OCI-LY1 (cell line): Measurements from ENCODE around the gene ATXN7L1.

Experiments used
- H2AFZ ChIP-seq: fragments of 200-600 bp; sonication (generic), shearing (Covaris generic); 2 replicates; pipeline ENCODE4 v1.6.0; 2014; ENCODE audit warnings: antibody characterized with exemption, mild to moderate bottlenecking, low read length
- H3F3A ChIP-seq: fragments of 200-600 bp; sonication (generic), shearing (Covaris generic); 2 replicates; pipeline ENCODE4 v1.6.0; 2014; ENCODE audit warnings: mild to moderate bottlenecking, antibody characterized with exemption, low read length, moderate library complexity; ENCODE audit not compliant: insufficient read depth
- H3K27ac ChIP-seq: fragments of 200-600 bp; sonication (generic); 2 replicates; pipeline ENCODE4 v1.5.1; 2014; ENCODE audit warnings: low read length, mixed run types, mild to moderate bottlenecking, low read depth; ENCODE audit not compliant: poor library complexity, severe bottlenecking
- H3K27me3 ChIP-seq: fragments of 200-600 bp; sonication (generic); 2 replicates; pipeline ENCODE4 v1.6.0; 2014; ENCODE audit warnings: antibody characterized with exemption, mild to moderate bottlenecking, low read length, moderate library complexity; ENCODE audit not compliant: insufficient read depth
- H3K36me3 ChIP-seq: fragments of 200-600 bp; sonication (generic); 2 replicates; pipeline ENCODE4 v1.6.1; 2014; ENCODE audit warnings: mild to moderate bottlenecking, antibody characterized with exemption, low read length, moderate library complexity, mixed read lengths; ENCODE audit not compliant: insufficient read depth
- H3K4me1 ChIP-seq: fragments of 200-600 bp; sonication (generic); 2 replicates; pipeline ENCODE4 v1.5.1; 2014; ENCODE audit warnings: mild to moderate bottlenecking, low read length, moderate library complexity; ENCODE audit not compliant: insufficient read depth, severe bottlenecking
- H3K4me2 ChIP-seq: fragments of 200-600 bp; sonication (generic), shearing (Covaris generic); 2 replicates; pipeline ENCODE4 v1.6.1; 2014; ENCODE audit warnings: low read length
- H3K4me3 ChIP-seq: fragments of 200-600 bp; sonication (generic); 2 replicates; pipeline ENCODE4 v1.5.1; 2014; ENCODE audit warnings: low read length, low read depth, mild to moderate bottlenecking, mixed read lengths; ENCODE audit not compliant: poor library complexity, severe bottlenecking
- H3K79me2 ChIP-seq: fragments of 200-600 bp; shearing (Covaris generic); 2 replicates; pipeline ENCODE4 v1.6.1; 2016; ENCODE audit warnings: mixed run types, low read length, mixed read lengths; ENCODE audit not compliant: insufficient read depth
- H3K9ac ChIP-seq: fragments of 200-600 bp; sonication (generic), shearing (Covaris generic); 2 replicates; pipeline ENCODE4 v1.6.1; 2014; ENCODE audit warnings: mild to moderate bottlenecking, low read length, mixed read lengths
- H3K9me2 ChIP-seq: fragments of 200-600 bp; sonication (generic), shearing (Covaris generic); 2 replicates; pipeline ENCODE4 v1.6.1; 2014; ENCODE audit warnings: low read depth, mild to moderate bottlenecking, low read length, mixed read lengths
- H3K9me3 ChIP-seq: fragments of 200-600 bp; shearing (Covaris generic); 2 replicates; pipeline ENCODE4 v1.6.1; 2014; ENCODE audit warnings: low read length, mixed read lengths
- H4K20me1 ChIP-seq: fragments of 200-600 bp; sonication (generic), shearing (Covaris generic); 2 replicates; pipeline ENCODE4 v1.6.0; 2016; ENCODE audit warnings: mild to moderate bottlenecking, low read length; ENCODE audit not compliant: insufficient read depth
- EZH2 ChIP-seq: fragments of 200-600 bp; sonication (generic), shearing (Covaris generic); IDR thresholded peaks from 2 replicates; pipeline ENCODE4 v1.8.0; 2017; ENCODE audit warnings: borderline replicate concordance, mixed run types, mild to moderate bottlenecking, antibody characterized with exemption, low read length, moderate library complexity, mixed read lengths
- TF ChIP-seq, protein P1 (sequence below): fragments of 200-600 bp; sonication (generic), shearing (Covaris generic); IDR thresholded peaks from 2 replicates; pipeline ENCODE4 v1.5.1; 2017; ENCODE audit warnings: mild to moderate bottlenecking, antibody characterized with exemption, low read length, moderate library complexity, mixed read lengths

The ATXN7L1 gene

DNA sequence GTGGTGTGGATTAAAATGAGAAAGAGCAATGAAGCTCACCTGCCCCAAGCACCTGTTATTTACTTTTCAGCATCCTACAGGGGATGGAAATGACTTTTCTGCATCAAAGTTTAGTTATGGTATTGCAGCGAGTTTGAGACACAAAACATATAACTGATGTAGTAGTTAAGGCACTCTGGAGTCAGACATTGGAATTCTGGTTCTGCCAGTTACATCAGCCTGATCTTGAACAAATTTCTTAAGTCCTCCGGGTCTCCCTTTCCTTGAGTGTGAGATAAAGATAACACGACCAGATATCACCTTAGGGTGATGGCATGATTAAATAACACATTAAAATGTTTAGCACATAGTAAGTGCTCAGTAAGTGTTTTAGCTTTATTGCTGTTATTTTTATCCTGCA, 97.4 kb downstream of the ATXN7L1 start:
- H3K4me1 ChIP-seq: no peaks in the 10 kb centered on the region
- H3K9ac ChIP-seq: no peak overlapping the region
- no peaks in the 10 kb centered on the region for H3K27me3 ChIP-seq
- no peak overlapping the region for H3K27ac ChIP-seq
- H3K79me2 ChIP-seq: no peaks in the 10 kb centered on the region
- no peaks in the 10 kb centered on the region for H3F3A ChIP-seq
- H3K4me3 ChIP-seq: no peak overlapping the region
- no peaks in the 10 kb centered on the region for H4K20me1 ChIP-seq
- no peaks in the 10 kb centered on the region for H3K36me3 ChIP-seq
- no peak for TF ChIP-seq EZH2
- TF ChIP-seq, protein P1, sequence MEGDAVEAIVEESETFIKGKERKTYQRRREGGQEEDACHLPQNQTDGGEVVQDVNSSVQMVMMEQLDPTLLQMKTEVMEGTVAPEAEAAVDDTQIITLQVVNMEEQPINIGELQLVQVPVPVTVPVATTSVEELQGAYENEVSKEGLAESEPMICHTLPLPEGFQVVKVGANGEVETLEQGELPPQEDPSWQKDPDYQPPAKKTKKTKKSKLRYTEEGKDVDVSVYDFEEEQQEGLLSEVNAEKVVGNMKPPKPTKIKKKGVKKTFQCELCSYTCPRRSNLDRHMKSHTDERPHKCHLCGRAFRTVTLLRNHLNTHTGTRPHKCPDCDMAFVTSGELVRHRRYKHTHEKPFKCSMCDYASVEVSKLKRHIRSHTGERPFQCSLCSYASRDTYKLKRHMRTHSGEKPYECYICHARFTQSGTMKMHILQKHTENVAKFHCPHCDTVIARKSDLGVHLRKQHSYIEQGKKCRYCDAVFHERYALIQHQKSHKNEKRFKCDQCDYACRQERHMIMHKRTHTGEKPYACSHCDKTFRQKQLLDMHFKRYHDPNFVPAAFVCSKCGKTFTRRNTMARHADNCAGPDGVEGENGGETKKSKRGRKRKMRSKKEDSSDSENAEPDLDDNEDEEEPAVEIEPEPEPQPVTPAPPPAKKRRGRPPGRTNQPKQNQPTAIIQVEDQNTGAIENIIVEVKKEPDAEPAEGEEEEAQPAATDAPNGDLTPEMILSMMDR: no peak
- no peaks in the 10 kb centered on the region for H3K9me3 ChIP-seq
- H2AFZ ChIP-seq: no peak overlapping the region
- no peak overlapping the region for H3K4me2 ChIP-seq
- no peaks in the 10 kb centered on the region for H3K9me2 ChIP-seq

DNA sequence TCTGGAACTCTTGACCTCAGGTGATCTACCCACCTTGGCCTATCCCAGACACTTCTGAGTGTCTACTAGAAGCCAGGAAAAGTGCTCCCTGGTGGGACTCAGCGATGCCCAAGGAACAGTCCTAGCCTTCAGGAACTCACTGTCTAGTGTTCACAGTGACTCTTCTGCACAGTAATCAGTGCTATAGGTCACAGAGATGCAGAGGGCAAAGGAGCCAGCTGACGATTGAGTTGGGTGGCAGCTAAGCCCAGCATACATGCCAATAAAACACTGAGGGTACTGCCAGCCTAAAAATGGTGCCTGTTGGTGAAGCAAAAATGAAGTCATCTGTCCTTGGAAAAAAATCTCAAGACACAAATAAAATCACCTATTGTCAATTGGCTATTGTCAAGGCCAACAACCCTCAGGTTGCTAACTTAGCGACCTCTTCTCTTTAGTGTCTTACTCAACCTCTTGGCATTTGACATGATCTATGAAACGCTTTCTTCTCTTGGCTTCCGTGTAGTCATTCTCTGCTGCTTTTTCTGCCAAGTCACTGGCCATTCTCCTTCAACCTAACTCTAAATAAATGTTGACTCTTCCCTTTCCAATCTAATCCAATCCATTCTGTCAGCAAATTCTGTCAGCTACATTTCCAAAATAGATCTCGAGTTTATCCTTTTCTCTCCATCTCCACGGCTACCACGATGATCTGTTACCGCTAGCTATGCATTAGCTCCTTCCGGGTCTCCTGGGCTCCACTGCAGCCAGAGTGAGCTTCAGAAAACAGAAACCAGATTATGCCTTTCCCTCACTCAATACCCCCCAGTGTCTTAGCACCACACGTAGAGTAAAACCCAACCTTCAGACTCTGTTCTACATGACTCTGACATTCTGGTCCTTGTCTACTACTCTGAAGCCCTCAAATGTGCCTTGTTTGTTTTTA, 99.2 kb downstream of the ATXN7L1 start:
- no peaks in the 10 kb centered on the region for H4K20me1 ChIP-seq
- no peaks in the 10 kb centered on the region for H3K4me1 ChIP-seq
- H3K4me2 ChIP-seq: no peak overlapping the region
- no peak for TF ChIP-seq EZH2
- TF ChIP-seq, protein P1: no peak
- no peak overlapping the region for H2AFZ ChIP-seq
- no peaks in the 10 kb centered on the region for H3K79me2 ChIP-seq
- H3K9me3 ChIP-seq: no peaks in the 10 kb centered on the region
- no peak overlapping the region for H3K9ac ChIP-seq
- H3K27ac ChIP-seq: no peak overlapping the region
- no peaks in the 10 kb centered on the region for H3K9me2 ChIP-seq
- H3F3A ChIP-seq: no peaks in the 10 kb centered on the region
- no peaks in the 10 kb centered on the region for H3K27me3 ChIP-seq
- no peak overlapping the region for H3K4me3 ChIP-seq
- H3K36me3 ChIP-seq: no peaks in the 10 kb centered on the region

DNA sequence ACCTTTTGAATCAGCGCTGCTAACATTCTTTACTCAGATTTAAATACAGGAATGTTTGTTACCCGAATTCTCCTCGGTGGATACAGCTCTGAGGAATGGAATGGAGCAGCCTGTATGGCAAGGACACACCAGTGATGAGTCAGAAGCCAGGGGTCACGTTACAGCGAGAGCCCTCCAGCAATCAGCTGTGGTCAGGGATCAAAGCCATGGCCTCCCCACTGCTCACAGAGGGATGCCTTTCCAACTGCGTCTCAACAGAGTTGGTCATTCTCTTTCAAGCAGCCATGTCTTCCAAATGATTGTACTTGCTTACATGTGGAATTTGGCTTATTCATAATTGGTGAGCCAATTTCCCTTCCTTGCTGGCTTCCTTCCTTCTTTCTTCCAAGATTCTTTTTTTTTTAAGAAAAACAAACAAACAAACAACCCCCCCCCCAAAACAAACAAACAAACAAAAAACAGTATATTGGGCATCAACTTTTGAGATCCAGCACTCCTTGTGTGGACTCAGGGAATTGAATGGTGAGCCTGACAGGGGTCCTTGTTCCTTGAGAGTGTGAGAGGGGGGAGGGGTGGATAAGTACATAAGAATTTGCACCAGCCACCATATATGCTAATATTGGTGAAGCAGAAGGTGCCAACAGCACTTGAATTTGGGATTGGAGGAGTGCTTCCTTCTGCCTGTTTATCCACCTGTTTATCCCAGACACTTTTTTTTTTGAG, 100.2 kb downstream of the ATXN7L1 start:
- Histone ChIP-seq H4K20me1 (no peaks in the 10 kb centered on the region), H2AFZ (no peak overlapping the region), H3K36me3 (no peaks in the 10 kb centered on the region), H3K27me3 (no peaks in the 10 kb centered on the region), H3K9me2 (no peaks in the 10 kb centered on the region), H3K4me2 (no peak overlapping the region), H3K9me3 (no peaks in the 10 kb centered on the region), H3K27ac (no peak overlapping the region), H3K4me1 (no peaks in the 10 kb centered on the region), H3K79me2 (no peaks in the 10 kb centered on the region), H3F3A (no peaks in the 10 kb centered on the region), H3K9ac (no peak overlapping the region), H3K4me3 (no peak overlapping the region)
- TF ChIP-seq EZH2: no peak
- TF ChIP-seq, protein P1: no peak
